Keratinocyte (primary cell): ENCODE results near the gene ZNF627. TPM values are rescaled to one million over a fixed set of nuclear protein-coding genes. Genes with fewer than 3 reads are reported as not detected.

ENCODE experiments used
- DNase-seq: peaks from one replicate; pipeline ENCODE4 v3.0.0-alpha.2; 2011; ENCODE audit warnings: low read depth, missing footprints, low spot score
- FAIRE-seq: peaks from 2 replicates; lab custom pipeline; 2011; peaks lifted over from hg19 to GRCh38; lab: Jason Lieb, UNC
- H2AFZ ChIP-seq: 2 replicates; pipeline ENCODE4 v1.6.0; 2012; ENCODE audit warnings: low read length, control low read depth, inconsistent platforms; ENCODE audit not compliant: control insufficient read depth
- H3K27ac ChIP-seq: 2 replicates; pipeline ENCODE4 v1.5.1; 2011; ENCODE audit warnings: low read length; ENCODE audit not compliant: control insufficient read depth, insufficient read depth
- H3K27me3 ChIP-seq: 3 replicates; pipeline ENCODE4 v1.6.0; 2011; ENCODE audit warnings: low read length; ENCODE audit not compliant: control insufficient read depth, insufficient read depth; ENCODE audit errors: extremely low read depth
- H3K36me3 ChIP-seq, 2 experiments: 2 replicates in 1 of 2; 3 replicates in 1 of 2; pipeline ENCODE4 v1.5.1; 2011; ENCODE audit warnings: low read length in 2 of 2, mild to moderate bottlenecking in 1 of 2; ENCODE audit not compliant: control insufficient read depth in 2 of 2, insufficient read depth in 2 of 2; ENCODE audit errors: extremely low read depth in 1 of 2
- H3K4me1 ChIP-seq: 3 replicates; pipeline ENCODE4 v1.5.1; 2011; ENCODE audit warnings: low read length; ENCODE audit not compliant: control insufficient read depth, insufficient read depth; ENCODE audit errors: extremely low read depth
- H3K4me2 ChIP-seq: 3 replicates; pipeline ENCODE4 v1.6.0; 2011; ENCODE audit warnings: low read depth, low read length; ENCODE audit not compliant: control insufficient read depth, insufficient read depth; ENCODE audit errors: extremely low read depth
- H3K4me3 ChIP-seq, 3 experiments: fragments of 200-600 bp in 1 of 3; sonication (generic) in 1 of 3; 2 replicates in 2 of 3; 3 replicates in 1 of 3; pipeline ENCODE4 v1.5.1; 2011 to 2016; ENCODE audit warnings: low read length in 3 of 3, mild to moderate bottlenecking in 3 of 3, control low read depth in 2 of 3, inconsistent platforms in 1 of 3, low read depth in 1 of 3, mixed read lengths in 1 of 3, mixed run types in 1 of 3, moderate library complexity in 1 of 3; ENCODE audit not compliant: control insufficient read depth in 2 of 3, insufficient read depth in 2 of 3; ENCODE audit errors: extremely low read depth in 1 of 3
- H3K79me2 ChIP-seq: 2 replicates; pipeline ENCODE4 v1.6.0; 2012; ENCODE audit warnings: low read length; ENCODE audit not compliant: control insufficient read depth, insufficient read depth
- H3K9ac ChIP-seq: 3 replicates; pipeline ENCODE4 v1.6.0; 2011; ENCODE audit warnings: low read length; ENCODE audit not compliant: control insufficient read depth, insufficient read depth; ENCODE audit errors: extremely low read depth
- H3K9me1 ChIP-seq: 3 replicates; pipeline ENCODE4 v1.6.0; 2011; ENCODE audit warnings: low read length; ENCODE audit not compliant: control insufficient read depth, insufficient read depth; ENCODE audit errors: extremely low read depth
- H3K9me3 ChIP-seq: 2 replicates; pipeline ENCODE4 v1.5.1; 2012; ENCODE audit warnings: low read depth, low read length; ENCODE audit not compliant: control insufficient read depth
- H4K20me1 ChIP-seq: 3 replicates; pipeline ENCODE4 v1.6.0; 2011; ENCODE audit warnings: low read length; ENCODE audit not compliant: control insufficient read depth, insufficient read depth; ENCODE audit errors: extremely low read depth
- CTCF ChIP-seq, 3 experiments: IDR thresholded peaks in 1 of 3; conservative IDR thresholded peaks in 1 of 3; optimal IDR thresholded peaks in 1 of 3; 2 replicates in 2 of 3; 3 replicates in 1 of 3; pipeline versions ENCODE3 to v1.5.1; 2011; ENCODE audit warnings: low read length in 3 of 3, mild to moderate bottlenecking in 3 of 3, moderate library complexity in 2 of 3, control low read depth in 1 of 3, inconsistent platforms in 1 of 3; ENCODE audit not compliant: insufficient read depth in 2 of 3; ENCODE audit errors: extremely low read depth in 1 of 3
- EZH2 ChIP-seq: IDR thresholded peaks from one replicate; pipeline ENCODE4 v1.6.1; 2012; ENCODE audit warnings: inconsistent platforms, mild to moderate bottlenecking, low read length, moderate library complexity
- dilution Hi-C: fragments of 300-500 bp; cut with MboI; formaldehyde crosslinking; loops from one replicate; pipeline ENCODE4 v1.7.0; 2020; ENCODE audit warnings: low sequenced_read_pairs; ENCODE audit not compliant: extremely low pct_ligation_motif_present
- polyA plus RNA-seq, 5 experiments: library from polyadenylated mRNA; depleted of rRNA in 3 of 5; stranded (reverse) in 3 of 5; stranded (forward) in 1 of 5; unstranded in 1 of 5; fragments of >200 nt; gene quantifications; 1 replicate in 1 of 5; 2 replicates in 3 of 5; 3 replicates in 1 of 5; pipeline versions ENCODE4 v1.2.1 to v1.2.3, GENCODE V29; 2011 to 2012; ENCODE audit warnings: missing spikeins in 2 of 5, low read depth in 1 of 5, low replicate concordance in 1 of 5

ZNF627 gene
- polyA plus RNA-seq, 1 donor (not counting 4 experiments of a cell fraction or from before 2014, with no cell fraction given): 8.5 TPM

- H3K4me3 ChIP-seq: no peak overlapping the region
- no peaks in the 10 kb centered on the region for H3K79me2 ChIP-seq
- dilution Hi-C loops: no loop called here
- FAIRE-seq (no peak), DNase-seq (no peak)
- H3K9me1 ChIP-seq: no peaks in the 10 kb centered on the region
- no peak overlapping the region for H3K4me2 ChIP-seq
- H3K27me3 ChIP-seq: no peaks in the 10 kb centered on the region
- H3K9me3 ChIP-seq: peaks cover 10% of the 10 kb centered on the region
- no peaks in the 10 kb centered on the region for H4K20me1 ChIP-seq
- no peak overlapping the region for H3K27ac ChIP-seq
- peaks cover 2 to 8% of the 10 kb centered on the region in 2 experiments for H3K36me3 ChIP-seq
- no peak for TF ChIP-seq EZH2
- no peak for TF ChIP-seq CTCF (optimal IDR thresholded peaks at IDR 0.05 in 1 of 3, IDR thresholded peaks at IDR 0.05 in 1 of 3, conservative IDR thresholded peaks at IDR 0.05 in 1 of 3; ENCODE audit: extremely low read depth in 1 of 3, insufficient read depth in 2 of 3, low read length in 3 of 3)
- no peak overlapping the region for H2AFZ ChIP-seq
- H3K9ac ChIP-seq: no peak overlapping the region
- H3K4me1 ChIP-seq: no peaks in the 10 kb centered on the region
Measured at GRCh38 chr19:11652492-11652891, 55.2 kb downstream of the ZNF627 start.

- Histone ChIP-seq H3K4me1 (no peaks in the 10 kb centered on the region), H3K4me3 (no peak overlapping the region), H3K79me2 (no peaks in the 10 kb centered on the region), H2AFZ (no peak overlapping the region), H3K4me2 (no peak overlapping the region), H3K27ac (no peak overlapping the region), H3K9ac (no peak overlapping the region), H3K36me3 (peaks cover 0 to 4% of the 10 kb centered on the region in 2 experiments), H4K20me1 (no peaks in the 10 kb centered on the region), H3K9me1 (no peaks in the 10 kb centered on the region), H3K27me3 (no peaks in the 10 kb centered on the region), H3K9me3 (peaks cover 8% of the 10 kb centered on the region)
- DNase-seq (no peak), FAIRE-seq (no peak)
- dilution Hi-C loops: no loop called here
- TF ChIP-seq EZH2 (no peak), CTCF (optimal IDR thresholded peaks at IDR 0.05 in 1 of 3, IDR thresholded peaks at IDR 0.05 in 1 of 3, conservative IDR thresholded peaks at IDR 0.05 in 1 of 3; ENCODE audit: extremely low read depth in 1 of 3, insufficient read depth in 2 of 3, low read length in 3 of 3) (no peak)
Measured at GRCh38 chr19:11656535-11656934, 59.3 kb downstream of the ZNF627 start.
